IMR-90 (cell line): ENCODE measurements around the gene KRTAP12-2. TPM values are rescaled to one million over a fixed set of nuclear protein-coding genes. Genes with fewer than 3 reads are reported as not detected.

Source experiments
- ATAC-seq: fragments of 200-7000 bp; cut with Tn5 transposase; 2 replicates; pipeline ENCODE4 v1.9.1; 2020; ENCODE audit warnings: low read depth, mild to moderate bottlenecking, moderate library complexity
- BruUV-seq: library from RNA; stranded (reverse); fragments of 400-500 nt; replicated peaks from 2 replicates; lab custom pipeline; 2021; lab: Mats Ljungman, UMichigan
- CTCF ChIA-PET: fragments of 300-600 bp; formaldehyde crosslinking; extraction: SDS; loops from one replicate; lab custom pipeline; 2021; ENCODE audit warnings: antibody characterized with exemption; lab: Yijun Ruan, JAX
- POLR2A ChIA-PET: fragments of 300-600 bp; sonication (Branson Sonifier 250); formaldehyde crosslinking; loops from one replicate; lab custom pipeline; 2022; ENCODE audit warnings: antibody characterized with exemption; ENCODE audit not compliant: unreplicated experiment; lab: Charles Lee
- DNase-seq: peaks from one replicate; pipeline ENCODE4 v3.0.0; 2013
- H2AFZ ChIP-seq: replicated peaks from 2 replicates; pipeline ENCODE3; 2013; ENCODE audit warnings: low read length, mild to moderate bottlenecking; ENCODE audit not compliant: poor library complexity
- H2AK5ac ChIP-seq: 2 replicates; pipeline ENCODE4 v1.6.1; 2013; ENCODE audit warnings: low read depth, low read length, inconsistent platforms
- H2AK9ac ChIP-seq: replicated peaks from 2 replicates; pipeline ENCODE3; 2013; ENCODE audit warnings: mild to moderate bottlenecking, low read depth, low read length, moderate library complexity; ENCODE audit not compliant: poor library complexity
- H2BK120ac ChIP-seq: 2 replicates; pipeline ENCODE4 v1.6.1; 2013; ENCODE audit warnings: low read depth, low read length, inconsistent platforms
- H2BK15ac ChIP-seq: 3 replicates; pipeline ENCODE4 v1.6.1; 2013; ENCODE audit warnings: low read depth, low read length, inconsistent platforms
- H2BK20ac ChIP-seq: 2 replicates; pipeline ENCODE4 v1.6.1; 2013; ENCODE audit warnings: low read depth, mild to moderate bottlenecking, inconsistent platforms, low read length, moderate library complexity
- H2BK5ac ChIP-seq: 2 replicates; pipeline ENCODE4 v1.6.1; 2013; ENCODE audit warnings: mild to moderate bottlenecking, low read depth, low read length, inconsistent platforms; ENCODE audit not compliant: poor library complexity, severe bottlenecking
- H3K14ac ChIP-seq: replicated peaks from 2 replicates; pipeline ENCODE4 v1.6.1; 2013; ENCODE audit warnings: low read depth, low read length, inconsistent platforms
- H3K18ac ChIP-seq: 2 replicates; pipeline ENCODE4 v1.6.1; 2013; ENCODE audit warnings: low read depth, low read length, control low read depth
- H3K23ac ChIP-seq: 2 replicates; pipeline ENCODE4 v1.6.1; 2013; ENCODE audit warnings: low read depth, low read length, inconsistent platforms
- H3K27ac ChIP-seq: 2 replicates; pipeline ENCODE4 v1.5.1; 2013; ENCODE audit warnings: mild to moderate bottlenecking, control low read depth, low read length; ENCODE audit not compliant: insufficient read depth
- H3K27me3 ChIP-seq: 2 replicates; pipeline ENCODE4 v1.6.1; 2013; ENCODE audit warnings: low read length; ENCODE audit not compliant: control insufficient read depth, insufficient read depth
- H3K36me3 ChIP-seq: 2 replicates; pipeline ENCODE4 v1.6.1; 2013; ENCODE audit warnings: low read length, mixed read lengths; ENCODE audit not compliant: control insufficient read depth, insufficient read depth
- H3K4ac ChIP-seq: 2 replicates; pipeline ENCODE4 v1.6.1; 2013; ENCODE audit warnings: low read depth, low read length, inconsistent platforms
- H3K4me1 ChIP-seq: 2 replicates; pipeline ENCODE4 v1.6.1; 2013; ENCODE audit warnings: low read length, mixed read lengths; ENCODE audit not compliant: control insufficient read depth, insufficient read depth
- H3K4me2 ChIP-seq: 2 replicates; pipeline ENCODE4 v1.6.1; 2013; ENCODE audit warnings: low read depth, mild to moderate bottlenecking, control low read depth, low read length, moderate library complexity
- H3K4me3 ChIP-seq: 2 replicates; pipeline ENCODE4 v1.5.1; 2013; ENCODE audit warnings: low read depth, mild to moderate bottlenecking, control low read depth, low read length, moderate library complexity; ENCODE audit not compliant: insufficient read depth
- H3K56ac ChIP-seq: 2 replicates; pipeline ENCODE4 v1.6.1; 2013; ENCODE audit warnings: low read length, inconsistent platforms; ENCODE audit not compliant: insufficient read depth; ENCODE audit errors: extremely low read depth
- H3K79me1 ChIP-seq, 2 experiments: 2 replicates each; pipeline ENCODE4 v1.6.1; 2013; ENCODE audit warnings: low read length in 2 of 2, inconsistent platforms in 1 of 2, low read depth in 1 of 2
- H3K9ac ChIP-seq: 2 replicates; pipeline ENCODE4 v1.6.1; 2013; ENCODE audit warnings: low read depth, low read length, control low read depth
- H3K9me1 ChIP-seq: 2 replicates; pipeline ENCODE4 v1.6.1; 2013; ENCODE audit warnings: low read length, inconsistent platforms; ENCODE audit not compliant: insufficient read depth
- H3K9me3 ChIP-seq: 2 replicates; pipeline ENCODE4 v1.6.1; 2013; ENCODE audit warnings: low read length; ENCODE audit not compliant: control insufficient read depth, insufficient read depth
- H4K20me1 ChIP-seq: 2 replicates; pipeline ENCODE4 v1.6.1; 2013; ENCODE audit warnings: low read length, inconsistent platforms; ENCODE audit not compliant: insufficient read depth
- H4K5ac ChIP-seq: 2 replicates; pipeline ENCODE4 v1.6.1; 2013; ENCODE audit warnings: mild to moderate bottlenecking, low read depth, low read length, control low read depth
- H4K8ac ChIP-seq, 2 experiments: 2 replicates each; pipeline ENCODE4 v1.6.1; 2013; ENCODE audit warnings: low read depth in 2 of 2, low read length in 2 of 2, control low read depth in 1 of 2, inconsistent platforms in 1 of 2
- H4K91ac ChIP-seq: 2 replicates; pipeline ENCODE4 v1.6.1; 2013; ENCODE audit warnings: low read depth, low read length, inconsistent platforms; ENCODE audit not compliant: insufficient read depth
- BHLHE40 ChIP-seq: fragments of 150-350 bp; IDR thresholded peaks from 2 replicates; pipeline ENCODE4 v1.6.1; 2016; ENCODE audit warnings: mild to moderate bottlenecking, low read depth, low read length
- CEBPB ChIP-seq: IDR thresholded peaks from 2 replicates; pipeline ENCODE4 v1.6.1; 2012; ENCODE audit warnings: low read depth, low read length, improper control_type of control experiment
- CHD1 ChIP-seq: IDR thresholded peaks from 2 replicates; pipeline ENCODE4 v1.6.1; 2012; ENCODE audit warnings: low read depth, low read length, improper control_type of control experiment
- CTCF ChIP-seq: conservative IDR thresholded peaks from 2 replicates; pipeline ENCODE4 v1.5.1; 2012; ENCODE audit warnings: mild to moderate bottlenecking, low read depth, low read length, improper control_type of control experiment
- ELK1 ChIP-seq: fragments of 150-350 bp; IDR thresholded peaks from 2 replicates; pipeline ENCODE4 v1.6.1; 2016; ENCODE audit warnings: low read depth, mild to moderate bottlenecking, low read length, moderate library complexity, borderline replicate concordance
- FOS ChIP-seq: fragments of 150-350 bp; IDR thresholded peaks from 2 replicates; pipeline ENCODE4 v1.6.1; 2016; ENCODE audit warnings: low read depth, low read length
- MAFK ChIP-seq: IDR thresholded peaks from 2 replicates; pipeline ENCODE4 v1.6.1; 2012; ENCODE audit warnings: low read depth, low read length, improper control_type of control experiment
- MAZ ChIP-seq: IDR thresholded peaks from 2 replicates; pipeline ENCODE4 v1.6.1; 2012; ENCODE audit warnings: low read depth, mild to moderate bottlenecking, low read length, improper control_type of control experiment, moderate library complexity, borderline replicate concordance
- MXI1 ChIP-seq: IDR thresholded peaks from 2 replicates; pipeline ENCODE4 v1.6.1; 2012; ENCODE audit warnings: low read depth, mild to moderate bottlenecking, low read length, moderate library complexity, borderline replicate concordance
- NFE2L2 ChIP-seq: fragments of 150-350 bp; IDR thresholded peaks from 2 replicates; pipeline ENCODE4 v1.6.1; 2016; ENCODE audit warnings: low read depth, mild to moderate bottlenecking, low read length
- RCOR1 ChIP-seq: IDR thresholded peaks from 2 replicates; pipeline ENCODE4 v1.6.1; 2012; ENCODE audit warnings: mild to moderate bottlenecking, low read length, improper control_type of control experiment; ENCODE audit not compliant: insufficient replicate concordance
- RFX5 ChIP-seq: IDR thresholded peaks from 2 replicates; pipeline ENCODE4 v1.8.0; 2012; ENCODE audit warnings: low read depth, mild to moderate bottlenecking, low read length, moderate library complexity
- SMC3 ChIP-seq: fragments of 150-350 bp; IDR thresholded peaks from 2 replicates; pipeline ENCODE4 v1.6.1; 2016; ENCODE audit warnings: low read depth, mild to moderate bottlenecking, antibody characterized with exemption, low read length, moderate library complexity
- USF2 ChIP-seq: fragments of 150-350 bp; IDR thresholded peaks from 2 replicates; pipeline ENCODE4 v1.6.1; 2017; ENCODE audit warnings: mild to moderate bottlenecking, antibody characterized with exemption, low read length, low read depth
- dilution Hi-C: fragments of 300-500 bp; cut with HindIII; formaldehyde crosslinking; loops from one replicate; pipeline ENCODE4 v1.14.3; 2018; ENCODE audit warnings: low sequenced_read_pairs; ENCODE audit not compliant: unreplicated experiment
- in situ Hi-C: fragments of 300-500 bp; cut with MboI; formaldehyde crosslinking; loops from 3 replicates; pipeline ENCODE4 v1.14.3; 2019; ENCODE audit warnings: low sequenced_read_pairs, inconsistent platforms, mixed read lengths
- intact Hi-C: fragments of 100-400 bp; cut with micrococcal nuclease; formaldehyde crosslinking; loops from 2 replicates; pipeline ENCODE4 v1.10.0; 2022
- polyA plus RNA-seq, 3 experiments: library from polyadenylated mRNA; depleted of rRNA; stranded (reverse); fragments of >200 nt; gene quantifications; 2 replicates each; pipeline ENCODE4 v1.2.3, GENCODE V29; 2012; ENCODE audit warnings: low replicate concordance in 1 of 3
- total RNA-seq: library from RNA; depleted of rRNA; stranded (reverse); fragments of >200 nt; gene quantifications from 2 replicates; pipeline ENCODE4 v1.2.3, GENCODE V29; 2012

The KRTAP12-2 gene
- total and polyA plus RNA-seq, 2 of the 4 experiments (the other 2 are of a cell fraction), result not detected

- ChIA-PET POLR2A (no interaction called here), CTCF (no interaction called here)
- BruUV-seq, result no TSS peak
- no peak overlapping the region for H3K23ac ChIP-seq
- H3K36me3 ChIP-seq, result no peaks in the 10 kb centered on the region
- H3K9ac ChIP-seq, result no peak overlapping the region
- DNase-seq, result no peak
- intact Hi-C loops, result no loop called here
- no peak overlapping the region for H3K4ac ChIP-seq
- H3K9me1 ChIP-seq, result no peaks in the 10 kb centered on the region
- H2AFZ ChIP-seq, result no peak overlapping the region
- no peak overlapping the region for H3K18ac ChIP-seq
- in situ Hi-C loops, result no loop called here
- no peak overlapping the region for H3K4me2 ChIP-seq
- no peak overlapping the region for H2BK5ac ChIP-seq
- H2AK9ac ChIP-seq, result no peak overlapping the region
- no peak overlapping the region for H2BK15ac ChIP-seq
- no peaks in the 10 kb centered on the region for H3K79me1 ChIP-seq
- H3K27ac ChIP-seq, result no peak overlapping the region
- dilution Hi-C loops, result no loop called here
- no peak overlapping the region for H4K91ac ChIP-seq
- H2AK5ac ChIP-seq, result no peak overlapping the region
- ATAC-seq, result no peak
- H3K56ac ChIP-seq, result no peak overlapping the region
- H4K5ac ChIP-seq, result no peak overlapping the region
- H2BK20ac ChIP-seq, result no peak overlapping the region
- H4K20me1 ChIP-seq, result no peaks in the 10 kb centered on the region
- no peak overlapping the region for H2BK120ac ChIP-seq
- 0 out of 2 replicates have a peak, but pooled peaks cover 1% of the 10 kb centered on the region for H3K9me3 ChIP-seq
- no peak overlapping the region for H4K8ac ChIP-seq
- no peaks in the 10 kb centered on the region for H3K4me1 ChIP-seq
- no peak overlapping the region for H3K4me3 ChIP-seq
- H3K27me3 ChIP-seq, result peaks cover 2% of the 10 kb centered on the region; the same call in 1 of the 2 replicates
- H3K14ac ChIP-seq, result no peak overlapping the region
- TF ChIP-seq CHD1, result no peak
- no peak for TF ChIP-seq FOS
- TF ChIP-seq CEBPB, result no peak
- TF ChIP-seq SMC3, result no peak
- TF ChIP-seq RCOR1, result no peak
- no peak for TF ChIP-seq CTCF
- no peak for TF ChIP-seq MXI1
- no peak for TF ChIP-seq BHLHE40
- TF ChIP-seq USF2, result no peak
- TF ChIP-seq NFE2L2, result no peak
- no peak for TF ChIP-seq MAFK
- no peak for TF ChIP-seq RFX5
- no peak for TF ChIP-seq MAZ
- no peak for TF ChIP-seq ELK1
These were observed 43.2 kb downstream of the KRTAP12-2 start for GRCh38 chr21:44623575-44623974.
